MM.1S (cell line): ENCODE measurements around the gene LCLAT1.

ENCODE experiments used
- CTCF ChIP-seq: fragments of 300-600 bp; sonication (generic); IDR thresholded peaks from 2 replicates; pipeline ENCODE4 v1.5.1; 2016; ENCODE audit warnings: antibody characterized with exemption, low read length, mixed read lengths
- EZH2 ChIP-seq: fragments of 300-600 bp; sonication (generic); optimal IDR thresholded peaks from 2 replicates; pipeline ENCODE3; 2017; ENCODE audit warnings: low read depth, mild to moderate bottlenecking, antibody characterized with exemption, low read length, mixed read lengths

- no peak for TF ChIP-seq CTCF
- TF ChIP-seq EZH2 = no peak
These were observed 102.0 kb downstream of the LCLAT1 start for GRCh38 chr2:30549096-30549495.
